Measurements from ENCODE around the gene NOS3.

Gene NOS3

DNA sequence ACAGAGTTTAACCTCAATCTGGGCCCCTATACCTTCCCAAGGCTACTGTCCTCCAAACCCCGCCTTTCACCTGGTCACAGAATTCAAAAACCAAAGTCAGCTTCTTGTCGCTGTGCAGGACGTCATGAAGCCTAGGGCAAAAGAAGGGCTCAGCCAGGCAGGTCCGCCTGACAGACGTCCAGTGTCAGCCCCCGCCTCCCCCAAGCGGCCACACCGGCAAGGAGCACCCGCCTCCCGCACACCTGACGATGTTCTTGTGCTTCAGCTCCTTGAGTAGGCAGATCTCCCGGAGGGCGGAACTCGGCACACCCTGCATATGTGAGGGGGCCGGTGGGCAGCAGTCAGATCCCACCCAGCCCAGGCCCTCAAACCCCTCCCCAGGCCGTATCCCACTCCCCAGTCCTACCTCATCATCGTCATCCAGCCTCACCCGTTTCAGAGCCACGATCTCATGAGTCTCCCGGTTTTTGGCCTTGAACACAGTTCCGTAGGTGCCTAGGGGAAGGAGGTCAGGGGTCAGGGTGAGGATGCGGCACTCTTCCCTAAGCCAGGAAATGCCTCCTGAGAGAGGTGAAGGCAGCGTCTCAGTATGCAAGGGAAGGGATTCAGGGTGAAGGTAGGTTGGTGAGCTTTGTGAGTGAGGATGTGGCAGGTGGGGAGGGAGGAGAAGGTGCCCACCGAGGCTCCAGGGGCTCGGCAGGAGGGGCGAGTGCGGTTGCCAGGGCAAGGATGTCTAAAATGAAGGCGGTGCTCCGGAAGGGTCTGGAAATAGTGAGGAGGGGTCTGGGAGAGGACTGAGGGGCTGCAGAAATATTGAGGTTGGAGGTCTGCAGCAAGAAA lies 66.1 kb downstream of the NOS3 start:
- TF ChIP-seq, protein P1, sequence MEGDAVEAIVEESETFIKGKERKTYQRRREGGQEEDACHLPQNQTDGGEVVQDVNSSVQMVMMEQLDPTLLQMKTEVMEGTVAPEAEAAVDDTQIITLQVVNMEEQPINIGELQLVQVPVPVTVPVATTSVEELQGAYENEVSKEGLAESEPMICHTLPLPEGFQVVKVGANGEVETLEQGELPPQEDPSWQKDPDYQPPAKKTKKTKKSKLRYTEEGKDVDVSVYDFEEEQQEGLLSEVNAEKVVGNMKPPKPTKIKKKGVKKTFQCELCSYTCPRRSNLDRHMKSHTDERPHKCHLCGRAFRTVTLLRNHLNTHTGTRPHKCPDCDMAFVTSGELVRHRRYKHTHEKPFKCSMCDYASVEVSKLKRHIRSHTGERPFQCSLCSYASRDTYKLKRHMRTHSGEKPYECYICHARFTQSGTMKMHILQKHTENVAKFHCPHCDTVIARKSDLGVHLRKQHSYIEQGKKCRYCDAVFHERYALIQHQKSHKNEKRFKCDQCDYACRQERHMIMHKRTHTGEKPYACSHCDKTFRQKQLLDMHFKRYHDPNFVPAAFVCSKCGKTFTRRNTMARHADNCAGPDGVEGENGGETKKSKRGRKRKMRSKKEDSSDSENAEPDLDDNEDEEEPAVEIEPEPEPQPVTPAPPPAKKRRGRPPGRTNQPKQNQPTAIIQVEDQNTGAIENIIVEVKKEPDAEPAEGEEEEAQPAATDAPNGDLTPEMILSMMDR (IDR thresholded peaks at IDR 0.05; ENCODE audit: insufficient read depth, missing control alignments), result no peak
- DNase-seq (ENCODE audit: insufficient read length, low spot score) (no peak), FAIRE-seq (no peak)

DNA sequence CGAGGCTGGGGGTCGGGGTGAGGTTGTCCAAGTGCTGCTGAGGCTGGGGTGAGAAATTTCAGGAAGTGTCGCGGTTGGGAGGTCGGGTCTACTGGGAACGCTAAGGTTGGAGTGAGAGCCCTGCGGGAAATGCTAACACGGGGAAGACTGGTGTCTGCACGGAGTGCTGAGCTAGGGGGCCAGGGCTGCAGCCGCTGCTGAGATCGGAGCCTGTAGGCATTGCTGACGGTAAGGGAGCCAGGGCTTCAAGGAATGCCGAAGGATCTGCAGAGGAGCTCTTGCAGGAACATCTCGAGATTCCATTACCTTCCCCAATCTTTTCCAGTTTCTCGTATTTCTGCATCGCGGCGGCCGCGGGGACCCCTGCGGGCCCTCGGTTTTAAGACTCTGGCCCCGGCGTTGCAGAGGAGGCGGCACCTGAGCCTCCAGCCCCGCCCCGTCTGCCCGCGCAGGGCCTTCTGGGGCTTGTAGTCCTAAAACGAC lies 66.7 kb downstream of the NOS3 start, which contains the start of gene CDK5:
Gene CDK5 (minus strand): TSS at position 392 of the 483 bp plus-strand sequence. CDS start 49 bp downstream, at position 343.
- DNase-seq (ENCODE audit: insufficient read length, low spot score) (peak; percentile 63), FAIRE-seq (no peak)
- TF ChIP-seq, protein P1 (IDR thresholded peaks at IDR 0.05; ENCODE audit: insufficient read depth, missing control alignments), result no peak

DNA sequence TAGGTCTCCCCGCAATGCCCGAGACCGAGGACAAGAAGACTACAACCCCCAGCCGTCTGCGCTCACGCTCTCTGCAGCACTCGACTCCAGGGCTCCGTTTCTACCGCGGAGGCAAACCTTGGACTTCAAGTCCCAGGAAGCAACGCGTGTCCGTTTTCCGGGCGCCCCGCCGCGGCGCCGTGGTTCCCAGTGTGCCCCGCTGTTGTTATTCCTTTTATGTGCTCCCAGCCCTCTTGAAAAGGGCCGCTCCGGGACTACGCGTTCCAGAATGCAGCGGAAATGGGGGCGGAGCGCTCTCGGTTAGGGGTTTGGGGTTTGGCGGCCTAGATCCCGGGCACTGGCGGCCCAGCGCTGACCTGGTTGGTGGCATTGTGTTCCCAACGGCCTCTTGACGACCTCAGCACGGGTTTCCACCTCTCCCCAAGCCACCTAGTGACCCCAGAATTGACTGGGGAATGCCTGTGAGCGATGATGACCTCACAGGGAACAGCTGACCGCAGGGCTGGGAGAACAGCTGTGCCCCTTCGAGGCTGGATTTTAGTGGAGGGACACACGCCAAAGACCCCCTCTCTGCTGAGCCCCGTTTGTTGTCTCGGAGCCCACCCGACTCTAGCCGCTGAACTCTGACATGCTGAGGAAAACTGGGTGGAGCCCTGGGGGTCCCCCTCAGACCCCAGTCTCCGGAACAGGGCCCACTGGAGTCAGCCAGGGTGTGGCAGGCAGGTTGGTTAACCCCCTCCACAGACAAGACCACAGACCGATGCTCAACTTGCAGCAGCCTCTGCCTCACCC lies 67.4 kb downstream of the NOS3 start:
- FAIRE-seq (no peak), DNase-seq (ENCODE audit: insufficient read length, low spot score) (peak; percentile 99)
- TF ChIP-seq, protein P1 (IDR thresholded peaks at IDR 0.05; ENCODE audit: insufficient read depth, missing control alignments), result no peak

DNA sequence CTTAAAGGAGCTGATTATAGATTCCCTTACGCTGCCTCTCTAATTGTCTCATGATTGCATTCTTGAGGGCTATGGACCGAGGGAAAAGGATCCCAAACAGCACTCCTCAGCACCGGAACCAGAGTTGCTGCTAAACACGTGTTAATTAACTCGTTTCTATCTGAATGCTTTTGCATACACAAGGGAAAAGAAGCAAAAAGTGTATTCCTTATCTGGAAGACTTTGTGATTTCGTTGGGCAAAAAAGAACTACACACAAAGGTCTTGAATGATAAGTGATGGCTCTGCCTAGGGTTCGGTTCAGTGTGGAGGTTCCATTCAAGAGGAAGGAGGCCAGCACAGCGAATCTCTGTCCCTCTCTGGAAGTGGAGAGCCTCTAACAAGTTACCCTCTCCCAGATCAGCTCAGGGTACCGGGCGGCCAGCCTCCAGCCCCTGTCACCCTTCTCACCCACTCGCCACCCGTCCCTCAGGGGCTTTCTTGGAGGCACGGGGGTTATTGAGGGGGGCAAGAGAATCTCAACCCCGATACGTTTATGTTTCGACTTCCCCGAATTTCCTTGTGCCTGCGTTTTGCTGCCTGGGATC lies 68.1 kb downstream of the NOS3 start:
- TF ChIP-seq, protein P1 (IDR thresholded peaks at IDR 0.05; ENCODE audit: insufficient read depth, missing control alignments), result no peak
- no peak for DNase-seq (ENCODE audit: insufficient read length, low spot score)
- FAIRE-seq, result no peak

DNA sequence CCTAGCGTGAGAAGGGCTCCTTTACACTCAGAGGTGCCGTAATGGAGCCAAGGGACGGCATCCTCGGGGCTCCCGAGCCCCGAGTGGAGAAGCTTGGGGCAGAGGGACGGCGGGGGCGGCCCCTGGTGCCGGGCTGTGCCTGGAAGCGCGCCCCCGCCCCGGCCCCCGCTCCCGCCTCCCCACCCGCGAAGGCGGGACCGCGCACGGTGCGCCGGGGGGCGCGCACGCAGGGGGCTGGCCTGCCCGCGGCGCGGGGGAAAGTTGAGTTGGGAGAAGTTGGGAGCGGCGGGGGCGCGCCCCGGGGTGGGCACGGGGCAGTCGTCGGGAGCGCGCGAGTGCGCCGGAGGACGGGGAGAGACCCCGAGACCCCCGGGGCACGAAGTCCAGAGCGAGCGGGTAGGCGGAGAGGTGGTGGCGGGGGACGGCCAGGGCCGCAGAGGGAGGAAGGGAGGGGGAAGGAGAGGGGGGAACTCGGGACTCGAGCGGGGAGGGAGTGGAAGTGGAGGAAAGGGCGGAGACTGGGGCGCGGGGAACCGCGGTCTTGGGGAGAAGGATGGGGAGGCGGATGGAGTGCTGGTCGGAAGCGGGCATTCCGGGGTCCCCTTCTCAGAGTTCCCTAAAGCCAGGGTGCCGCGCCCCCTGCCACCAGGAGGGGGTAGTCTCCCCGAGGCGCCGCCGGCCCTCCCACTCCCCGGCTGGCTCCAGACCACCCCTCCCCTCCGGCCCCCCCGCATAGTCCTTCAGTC lies 68.7 kb downstream of the NOS3 start, which contains the start of gene SLC4A2:
Gene SLC4A2 (plus strand): TSS at position 223 of the 746 bp plus-strand sequence. CDS start 2,399 bp downstream, outside the sequence.
- peak; percentile 90 for DNase-seq (ENCODE audit: insufficient read length, low spot score)

DNA sequence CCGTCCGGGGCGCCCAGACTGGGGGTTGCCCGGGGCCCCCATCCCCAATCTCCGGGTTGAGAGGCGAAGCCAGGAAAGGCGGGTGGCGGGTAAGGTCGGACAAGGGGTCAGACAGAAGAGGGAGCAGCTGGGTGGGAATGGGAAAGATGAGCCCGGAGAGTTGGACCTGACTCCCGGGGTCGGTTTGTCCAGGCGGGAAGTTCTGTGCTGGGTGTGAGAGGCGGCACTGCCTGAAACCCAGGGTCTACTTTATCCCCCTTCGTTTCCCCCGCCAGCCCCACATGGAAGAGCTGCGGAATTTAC lies 69.2 kb downstream of the NOS3 start:
- FAIRE-seq (no peak), DNase-seq (ENCODE audit: insufficient read length, low spot score) (no peak)
- TF ChIP-seq, protein P1 (IDR thresholded peaks at IDR 0.05; ENCODE audit: insufficient read depth, missing control alignments), result no peak

More for the DNA sequence above, 68.7 kb downstream of the NOS3 start, which contains the start of gene SLC4A2:
- no peak for FAIRE-seq
- TF ChIP-seq, protein P1 (IDR thresholded peaks at IDR 0.05; ENCODE audit: insufficient read depth, missing control alignments), result no peak
